ENCODE measurements around the gene CMKLR1. TPM values are rescaled to one million over a fixed set of nuclear protein-coding genes. Genes with fewer than 3 reads are reported as not detected.

CMKLR1 gene
- total RNA-seq, 1 donor = 0.54 TPM

- no peak for DNase-seq (ENCODE audit: low read depth)
- no peak for TF ChIP-seq CTCF (IDR thresholded peaks at IDR 0.05; ENCODE audit: insufficient read depth, low read length)
- no peak overlapping the region for H3K4me3 ChIP-seq (ENCODE audit: low read depth, low read length)
These were observed 32.6 kb downstream of the CMKLR1 start for GRCh38 chr12:108306506-108306905.

DNA sequence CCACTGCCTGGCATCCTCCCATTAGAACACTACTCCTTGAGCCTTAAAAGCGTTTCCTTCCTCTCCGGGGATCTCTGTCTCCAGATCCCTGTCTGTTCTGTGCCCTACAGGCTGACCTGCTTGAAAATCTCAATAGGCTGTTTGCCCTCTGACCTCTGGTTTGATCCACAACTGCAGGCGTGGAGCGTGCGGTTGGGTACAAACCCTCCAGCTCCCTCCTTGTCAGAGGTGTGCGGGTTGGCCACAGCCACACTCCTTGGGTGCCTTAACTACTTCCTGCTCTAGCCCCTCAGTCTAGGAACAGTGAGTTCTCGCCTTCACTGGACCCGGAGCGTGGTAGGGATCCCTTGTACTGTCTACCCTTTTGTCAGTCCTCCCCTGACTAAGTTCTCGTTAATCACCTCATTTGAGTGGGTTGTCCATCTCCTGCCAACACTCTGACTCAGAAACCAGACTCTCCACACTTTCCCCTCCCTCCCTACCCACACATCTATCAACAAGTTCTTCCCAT is 33.1 kb downstream of the CMKLR1 start:
- DNase-seq (ENCODE audit: low read depth) = peak; percentile 15
- TF ChIP-seq CTCF (IDR thresholded peaks at IDR 0.05; ENCODE audit: insufficient read depth, low read length) = no peak
- H3K4me3 ChIP-seq (ENCODE audit: low read depth, low read length) = no peak overlapping the region

- no peak for TF ChIP-seq CTCF (IDR thresholded peaks at IDR 0.05; ENCODE audit: insufficient read depth, low read length)
- H3K4me3 ChIP-seq (ENCODE audit: low read depth, low read length) = peak overlapping the region; percentile 28
- peak; percentile 71 for DNase-seq (ENCODE audit: low read depth)
These were observed 33.6 kb downstream of the CMKLR1 start for GRCh38 chr12:108305520-108305919.

DNA sequence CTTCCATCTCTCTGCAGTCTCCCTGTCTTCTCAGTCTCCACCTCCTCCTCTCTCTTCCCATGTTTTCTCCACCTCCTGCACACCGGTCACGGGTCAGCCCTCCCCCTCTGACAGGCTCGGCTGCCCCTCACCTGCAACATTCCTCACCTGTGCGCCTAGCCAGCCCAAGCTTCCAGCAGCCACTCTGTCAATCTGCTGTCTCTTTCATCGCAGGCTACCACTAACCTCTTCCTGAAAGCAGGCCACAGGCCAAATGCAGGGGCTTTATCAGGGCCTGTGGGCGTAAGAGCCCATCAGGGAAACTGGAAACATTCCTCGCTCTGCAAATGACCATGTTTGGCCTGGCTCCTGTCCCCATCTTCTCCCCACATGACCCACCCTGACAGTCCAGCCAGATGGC is 34.5 kb downstream of the CMKLR1 start:
- TF ChIP-seq CTCF (IDR thresholded peaks at IDR 0.05; ENCODE audit: insufficient read depth, low read length) = no peak
- no peak for DNase-seq (ENCODE audit: low read depth)
- no peak overlapping the region for H3K4me3 ChIP-seq (ENCODE audit: low read depth, low read length)

GRCh38 chr12:108303703-108304102 is 35.4 kb downstream of the CMKLR1 start:
- no peak for DNase-seq (ENCODE audit: low read depth)
- no peak for TF ChIP-seq CTCF (IDR thresholded peaks at IDR 0.05; ENCODE audit: insufficient read depth, low read length)

GRCh38 chr12:108302403-108303311 is 36.5 kb downstream of the CMKLR1 start:
- H3K4me3 ChIP-seq (ENCODE audit: low read depth, low read length) = no peak overlapping the region
- TF ChIP-seq CTCF (IDR thresholded peaks at IDR 0.05; ENCODE audit: insufficient read depth, low read length) = no peak
- peak; percentile 27 for DNase-seq (ENCODE audit: low read depth)

More at GRCh38 chr12:108303703-108304102, 35.4 kb downstream of the CMKLR1 start:
- H3K4me3 ChIP-seq (ENCODE audit: low read depth, low read length) = no peak overlapping the region
